HEK293T (cell line): ENCODE data around the gene CFAP119.

Experiments used
- CTBP1 ChIP-seq: fragments of 450-650 bp; IDR thresholded peaks from 2 replicates; pipeline ENCODE4 v1.6.1; 2016; ENCODE audit warnings: borderline replicate concordance
- ELF4 ChIP-seq: fragments of 450-650 bp; IDR thresholded peaks from 2 replicates; pipeline ENCODE4 v1.6.1; 2017; ENCODE audit warnings: antibody characterized with exemption
- FOXA1 ChIP-seq: fragments of 450-650 bp; IDR thresholded peaks from 2 replicates; pipeline ENCODE4 v1.6.1; 2016; ENCODE audit warnings: mild to moderate bottlenecking
- FOXK2 ChIP-seq: fragments of 450-650 bp; IDR thresholded peaks from 2 replicates; pipeline ENCODE4 v1.6.1; 2016; ENCODE audit warnings: mild to moderate bottlenecking
- FOXM1 ChIP-seq: fragments of 450-650 bp; IDR thresholded peaks from 2 replicates; pipeline ENCODE4 v1.6.1; 2017; ENCODE audit warnings: mild to moderate bottlenecking, borderline replicate concordance
- LEF1 ChIP-seq: fragments of 450-650 bp; IDR thresholded peaks from 2 replicates; pipeline ENCODE4 v1.6.1; 2017; ENCODE audit warnings: mild to moderate bottlenecking, borderline replicate concordance
- SP1 ChIP-seq: fragments of 450-650 bp; IDR thresholded peaks from 2 replicates; pipeline ENCODE4 v1.6.1; 2017

- TF ChIP-seq FOXM1 (no peak), FOXA1 (no peak), FOXK2 (no peak), CTBP1 (no peak), LEF1 (no peak), ELF4 (no peak), SP1 (no peak)
These were observed 12.0 kb upstream of the CFAP119 start for GRCh38 chr16:30773826-30774225.
